ENCODE measurements around the gene MOB3C. TPM values are rescaled to one million over a fixed set of nuclear protein-coding genes. Genes with fewer than 3 reads are reported as not detected.

The MOB3C gene
- polyA plus RNA-seq, 1 donor (not counting 4 experiments of a cell fraction or from before 2014, with no cell fraction given), result 18.4 TPM

- Histone ChIP-seq H3K36me3 (ENCODE audit: control insufficient read depth in 2 of 2, extremely low read depth in 1 of 2, insufficient read depth in 2 of 2, low read length in 2 of 2) (peaks cover 0 to 14% of the 10 kb centered on the region in 2 experiments), H3K9me3 (ENCODE audit: control insufficient read depth, low read depth, low read length) (no peaks in the 10 kb centered on the region), H3K79me2 (ENCODE audit: control insufficient read depth, insufficient read depth, low read length) (no peaks in the 10 kb centered on the region), H3K9ac (ENCODE audit: control insufficient read depth, extremely low read depth, insufficient read depth, low read length) (no peak overlapping the region), H2AFZ (ENCODE audit: control insufficient read depth, low read length) (no peak overlapping the region), H3K27me3 (ENCODE audit: control insufficient read depth, extremely low read depth, insufficient read depth, low read length) (no peaks in the 10 kb centered on the region), H3K9me1 (ENCODE audit: control insufficient read depth, extremely low read depth, insufficient read depth, low read length) (no peaks in the 10 kb centered on the region), H4K20me1 (ENCODE audit: control insufficient read depth, extremely low read depth, insufficient read depth, low read length) (no peaks in the 10 kb centered on the region), H3K4me1 (ENCODE audit: control insufficient read depth, extremely low read depth, insufficient read depth, low read length) (peaks cover 9% of the 10 kb centered on the region), H3K4me3 (ENCODE audit: control insufficient read depth in 2 of 3, extremely low read depth in 1 of 3, insufficient read depth in 2 of 3, low read depth in 1 of 3, low read length in 3 of 3) (no peak overlapping the region), H3K4me2 (ENCODE audit: control insufficient read depth, extremely low read depth, insufficient read depth, low read depth, low read length) (no peak overlapping the region), H3K27ac (ENCODE audit: control insufficient read depth, insufficient read depth, low read length) (no peak overlapping the region)
- DNase-seq (ENCODE audit: low read depth, low spot score), result no peak
- no peak for FAIRE-seq
- dilution Hi-C loops (cut with MboI; ENCODE audit: extremely low pct_ligation_motif_present, low sequenced_read_pairs), result no loop called here
- TF ChIP-seq EZH2 (IDR thresholded peaks at IDR 0.05; ENCODE audit: low read length), result no peak
- no peak for TF ChIP-seq CTCF (optimal IDR thresholded peaks at IDR 0.05 in 1 of 3, IDR thresholded peaks at IDR 0.05 in 1 of 3, conservative IDR thresholded peaks at IDR 0.05 in 1 of 3; ENCODE audit: extremely low read depth in 1 of 3, insufficient read depth in 2 of 3, low read length in 3 of 3)
Observed at GRCh38 chr1:46637444-46638083, 21.0 kb upstream of the MOB3C start.

- DNase-seq (ENCODE audit: low read depth, low spot score), result no peak
- Histone ChIP-seq H3K9me1 (ENCODE audit: control insufficient read depth, extremely low read depth, insufficient read depth, low read length) (no peaks in the 10 kb centered on the region), H3K36me3 (ENCODE audit: control insufficient read depth in 2 of 2, extremely low read depth in 1 of 2, insufficient read depth in 2 of 2, low read length in 2 of 2) (peaks cover 0 to 17% of the 10 kb centered on the region in 2 experiments), H3K4me1 (ENCODE audit: control insufficient read depth, extremely low read depth, insufficient read depth, low read length) (peaks cover 9% of the 10 kb centered on the region), H3K4me2 (ENCODE audit: control insufficient read depth, extremely low read depth, insufficient read depth, low read depth, low read length) (no peak overlapping the region), H2AFZ (ENCODE audit: control insufficient read depth, low read length) (no peak overlapping the region), H3K79me2 (ENCODE audit: control insufficient read depth, insufficient read depth, low read length) (no peaks in the 10 kb centered on the region), H3K9me3 (ENCODE audit: control insufficient read depth, low read depth, low read length) (no peaks in the 10 kb centered on the region), H3K9ac (ENCODE audit: control insufficient read depth, extremely low read depth, insufficient read depth, low read length) (no peak overlapping the region), H3K27ac (ENCODE audit: control insufficient read depth, insufficient read depth, low read length) (no peak overlapping the region), H3K4me3 (ENCODE audit: control insufficient read depth in 2 of 3, extremely low read depth in 1 of 3, insufficient read depth in 2 of 3, low read depth in 1 of 3, low read length in 3 of 3) (no peak overlapping the region), H4K20me1 (ENCODE audit: control insufficient read depth, extremely low read depth, insufficient read depth, low read length) (no peaks in the 10 kb centered on the region), H3K27me3 (ENCODE audit: control insufficient read depth, extremely low read depth, insufficient read depth, low read length) (no peaks in the 10 kb centered on the region)
- dilution Hi-C loops (cut with MboI; ENCODE audit: extremely low pct_ligation_motif_present, low sequenced_read_pairs), result no loop called here
- TF ChIP-seq CTCF (optimal IDR thresholded peaks at IDR 0.05 in 1 of 3, IDR thresholded peaks at IDR 0.05 in 1 of 3, conservative IDR thresholded peaks at IDR 0.05 in 1 of 3; ENCODE audit: extremely low read depth in 1 of 3, insufficient read depth in 2 of 3, low read length in 3 of 3), result no peak
- no peak for TF ChIP-seq EZH2 (IDR thresholded peaks at IDR 0.05; ENCODE audit: low read length)
- FAIRE-seq, result no peak
Observed at GRCh38 chr1:46635205-46635604, 18.6 kb upstream of the MOB3C start.
